Heart left ventricle (tissue), 16 donors: ENCODE measurements around the gene UPP2. TPM values are rescaled to one million over a fixed set of nuclear protein-coding genes. Genes with fewer than 3 reads are reported as not detected.

Source experiments
- ATAC-seq, 4 donors: fragments of 200-7000 bp; cut with Tn5 transposase; one replicate each; pipeline ENCODE4 v1.9.1; 2020 to 2022; ENCODE audit warnings: moderate library complexity in 4 of 4, mild to moderate bottlenecking in 3 of 4, moderate number of reproducible peaks in 1 of 4
- DNase-seq, 5 donors: peaks; one replicate each; pipeline ENCODE4 v3.0.0-alpha.2; 2020
- H3K27ac ChIP-seq, 12 donors: fragments of 200-600 bp; sonication (generic) in 4 of 12; one replicate each; pipeline versions ENCODE4 v1.5.0 to v1.8.0; 2016 to 2022; ENCODE audit warnings: mild to moderate bottlenecking in 2 of 12
- H3K27me3 ChIP-seq, 9 donors: fragments of 200-600 bp; sonication (generic) in 2 of 9; one replicate each; pipeline versions ENCODE4 v1.5.1 to v1.8.0; 2016 to 2022; ENCODE audit warnings: mild to moderate bottlenecking in 3 of 9
- H3K36me3 ChIP-seq, 9 donors: fragments of 200-600 bp; sonication (generic) in 2 of 9; one replicate each; pipeline versions ENCODE4 v1.5.0 to v1.8.0; 2018 to 2022; ENCODE audit warnings: mild to moderate bottlenecking in 2 of 9
- H3K4me1 ChIP-seq, 12 donors: fragments of 200-600 bp; sonication (generic) in 4 of 12; one replicate each; pipeline versions ENCODE4 v1.5.0 to v1.8.0; 2016 to 2022; ENCODE audit warnings: mild to moderate bottlenecking in 3 of 12
- H3K4me3 ChIP-seq, 12 donors: fragments of 200-600 bp; sonication (generic) in 4 of 12; one replicate each; pipeline versions ENCODE4 v1.5.0 to v1.8.0; 2017 to 2022; ENCODE audit warnings: mild to moderate bottlenecking in 9 of 12, moderate library complexity in 4 of 12
- H3K9me3 ChIP-seq, 12 donors: fragments of 200-600 bp; sonication (generic) in 4 of 12; one replicate each; pipeline versions ENCODE4 v1.5.0 to v1.8.0; 2016 to 2022; ENCODE audit warnings: mild to moderate bottlenecking in 1 of 12
- CTCF ChIP-seq, 12 donors: fragments of 200-600 bp; sonication (generic) in 4 of 12; IDR thresholded peaks; one replicate each; pipeline versions ENCODE4 v1.5.0 to v1.8.0; 2018 to 2022; ENCODE audit warnings: antibody characterized with exemption in 12 of 12, mild to moderate bottlenecking in 5 of 12
- POLR2A ChIP-seq, 2 donors: fragments of 450-650 bp; IDR thresholded peaks; one replicate each; pipeline ENCODE4 v1.6.1; 2017; ENCODE audit warnings: antibody characterized with exemption in 2 of 2, mild to moderate bottlenecking in 2 of 2, moderate library complexity in 2 of 2
- WGBS, 4 donors: extraction: QIAGEN DNeasy Blood & Tissue Kit in 2 of 4; methylation state at CpG; one replicate each; pipeline versions ENCODE4 v1.1.5 to v1.1.7; 2013 to 2018; 5-methylcytosine and 5-hydroxymethylcytosine counted together
- intact Hi-C, 10 donors: fragments of 100-400 bp; cut with DNase I; formaldehyde crosslinking; loops; one replicate each; pipeline versions ENCODE4 v1.11.1 to v1.14.2; 2022
- polyA plus RNA-seq, 2 donors: library from polyadenylated mRNA; stranded (reverse); fragments of 200-250 nt; gene quantifications; one replicate each; pipeline ENCODE4 v1.2.3, GENCODE V29; 2013
- total RNA-seq, 9 donors: library from RNA; depleted of rRNA in 2 of 9; stranded (reverse); fragments of >200 nt in 2 of 9; fragmentation: NEBNext Ultra II Directional in 3 of 9; extraction: Animal tissue kit (Norgen Biotek cat#: 25700) in 3 of 9; gene quantifications; one replicate each; pipeline versions ENCODE4 v1.1.0 to v1.2.4, GENCODE V29; 2016 to 2023
- donor health status: ischemic (EF 13 %, LVEDD 7.1; RV severe dilation, severe dysfunction).
- donor health status: healthy with polysubstance abuse.
- donor health status: DM: no; HTN: yes; CAD: no.
- donor health status: DM: no; HTN: no; CAD: no.
- donor health status: ischemic (EF 25% LVEDD 6.9; RV normal size, moderate dysfunction).
- donor health status: ischemic (EF 25% LVEDD 5.7; RV mildly dilated, moderate dysfunction).
- donor health status: healthy.
- donor health status: DM: yes; HTN: yes; CAD: no.
- donor health status: ischemic (EF 35%, LVEDD 5.7; RV mildly dilated, moderate dysfunction).
- donor health status: nonischemic (EF 11% LVEDD 7.7; RV severe dilation, severe dysfunction).
- donor health status: DM: yes; HTN: yes; CAD: no.
- donor health status: PGD.
- donor health status: ischemic (EF 29% LVEDD 5.4; RV normal size, mild dysfunction).
- donor health status: nonischemic (EF 23%, LVEDD 6.1; RV moderate dilation, normal function).

UPP2 gene
- total and polyA plus RNA-seq, 11 donors = not detected

- Histone ChIP-seq H3K4me1 (no peaks in the 10 kb centered on the region), H3K27ac (no peak overlapping the region), H3K9me3 (peaks cover 0 to 5% (median 0%) of the 10 kb centered on the region in 12 donors), H3K36me3 (no peaks in the 10 kb centered on the region), H3K27me3 (no peaks in the 10 kb centered on the region), H3K4me3 (no peak overlapping the region)
- TF ChIP-seq CTCF (IDR thresholded peaks at IDR 0.05) = no peak
- DNase-seq (no peak), ATAC-seq (no peak)
- 61 to 71% (median 63%) methylated on average over 6 of the region's 6 CpGs for WGBS, 4 donors
- intact Hi-C loops = no loop called here
These were observed 41.1 kb downstream of the UPP2 start for GRCh38 chr2:158142568-158143332.

GRCh38 chr2:158143703-158144360 is 42.2 kb downstream of the UPP2 start:
- Histone ChIP-seq H3K27ac (no peak overlapping the region), H3K9me3 (peaks cover 0 to 5% (median 0%) of the 10 kb centered on the region in 12 donors), H3K4me3 (no peak overlapping the region), H3K4me1 (no peaks in the 10 kb centered on the region), H3K27me3 (no peaks in the 10 kb centered on the region), H3K36me3 (no peaks in the 10 kb centered on the region)
- TF ChIP-seq CTCF (IDR thresholded peaks at IDR 0.05) = no peak
- TF ChIP-seq POLR2A (IDR thresholded peaks at IDR 0.05) = no peak
- DNase-seq (no peak), ATAC-seq (no peak)
- 56 to 72% (median 63%) methylated on average over 3 of the region's 3 CpGs for WGBS, 4 donors
- intact Hi-C loops = no loop called here

GRCh38 chr2:158144914-158145625 is 43.4 kb downstream of the UPP2 start:
- Histone ChIP-seq H3K4me3 (no peak overlapping the region), H3K9me3 (peaks cover 0 to 5% (median 0%) of the 10 kb centered on the region in 12 donors), H3K27ac (no peak overlapping the region), H3K36me3 (no peaks in the 10 kb centered on the region), H3K27me3 (no peaks in the 10 kb centered on the region), H3K4me1 (no peaks in the 10 kb centered on the region)
- WGBS, 4 donors = 91 to 97% (median 95%) methylated on average over 13 of the region's 13 CpGs
- DNase-seq (no peak), ATAC-seq (no peak)
- TF ChIP-seq POLR2A (IDR thresholded peaks at IDR 0.05) (no peak), CTCF (IDR thresholded peaks at IDR 0.05) (no peak)
- intact Hi-C loops = no loop called here
